ENCODE results near the gene FDX1.

GRCh38 chr11:110471371-110471770 lies 41.6 kb downstream of the FDX1 start:
- TF ChIP-seq CTCF (IDR thresholded peaks at IDR 0.05) = no peak
- no peak for TF ChIP-seq POLR2AphosphoS5 (IDR thresholded peaks at IDR 0.05; ENCODE audit: insufficient read depth in 1 of 2, low read depth in 1 of 2)
